Mesenchymal stem cell (in vitro differentiated cells and primary cell): ENCODE measurements around the gene PRSS27.
A peak's percentile ranks its signal among the peaks of the same experiment; 100 is the strongest.
"Not testable (repeated sequence)": the region's sequence is repeated elsewhere in the genome, so short reads cannot be mapped to it uniquely, and the experiment has no call there.

Experiments used
- DNase-seq: peaks from one replicate; pipeline ENCODE4 v3.0.0-alpha.2; 2013
- H2AFZ ChIP-seq: one replicate; pipeline ENCODE4 v1.6.1; 2013; ENCODE audit warnings: low read depth, mild to moderate bottlenecking, control low read depth, inconsistent platforms, low read length, moderate library complexity
- H2AK5ac ChIP-seq: 2 replicates; pipeline ENCODE4 v1.6.1; 2013; ENCODE audit warnings: low read length, moderate library complexity, mild to moderate bottlenecking, inconsistent platforms; ENCODE audit not compliant: severe bottlenecking
- H2BK120ac ChIP-seq: one replicate; pipeline ENCODE4 v1.6.1; 2013; ENCODE audit warnings: low read depth, mild to moderate bottlenecking, inconsistent platforms, low read length, moderate library complexity
- H2BK12ac ChIP-seq, 2 experiments: one replicate each; pipeline ENCODE4 v1.6.1; 2013; ENCODE audit warnings: inconsistent platforms in 2 of 2, low read length in 2 of 2, mild to moderate bottlenecking in 2 of 2, moderate library complexity in 2 of 2, control low read depth in 1 of 2
- H2BK15ac ChIP-seq: one replicate; pipeline ENCODE4 v1.6.1; 2013; ENCODE audit warnings: mild to moderate bottlenecking, low read depth, inconsistent platforms; ENCODE audit not compliant: poor library complexity, severe bottlenecking
- H2BK5ac ChIP-seq: 2 replicates; pipeline ENCODE4 v1.6.1; 2013; ENCODE audit warnings: low read depth, mild to moderate bottlenecking, low read length, control low read depth, inconsistent platforms; ENCODE audit not compliant: poor library complexity, severe bottlenecking
- H3K14ac ChIP-seq, 2 experiments: one replicate each; pipeline ENCODE4 v1.6.1; 2013; ENCODE audit warnings: inconsistent platforms in 2 of 2, low read length in 2 of 2, control low read depth in 1 of 2, mild to moderate bottlenecking in 1 of 2, moderate library complexity in 1 of 2
- H3K18ac ChIP-seq, 2 experiments: one replicate each; pipeline ENCODE4 v1.6.1; 2013; ENCODE audit warnings: inconsistent platforms in 2 of 2, low read length in 2 of 2, control low read depth in 1 of 2, low read depth in 1 of 2, mild to moderate bottlenecking in 1 of 2
- H3K23ac ChIP-seq, 2 experiments: one replicate each; pipeline ENCODE4 v1.6.1; 2013; ENCODE audit warnings: inconsistent platforms in 2 of 2, low read length in 2 of 2, mild to moderate bottlenecking in 2 of 2, moderate library complexity in 2 of 2, control low read depth in 1 of 2
- H3K27ac ChIP-seq: 2 replicates; pipeline ENCODE4 v1.5.1; 2013; ENCODE audit warnings: mild to moderate bottlenecking, moderate library complexity, low read length, control low read depth, inconsistent platforms; ENCODE audit not compliant: poor library complexity, severe bottlenecking
- H3K27me3 ChIP-seq, 2 experiments: 2 replicates each; pipeline versions ENCODE4 v1.6.1 to v1.7.0; 2013; ENCODE audit warnings: low read length in 2 of 2, mild to moderate bottlenecking in 2 of 2, moderate library complexity in 2 of 2, control low read depth in 1 of 2, inconsistent platforms in 1 of 2; ENCODE audit not compliant: control insufficient read depth in 1 of 2, insufficient read depth in 1 of 2
- H3K36me3 ChIP-seq, 2 experiments: 2 replicates each; pipeline versions ENCODE4 v1.6.1 to v1.7.0; 2013; ENCODE audit warnings: low read length in 2 of 2, control low read depth in 1 of 2, inconsistent platforms in 1 of 2, low read depth in 1 of 2, mild to moderate bottlenecking in 1 of 2; ENCODE audit not compliant: insufficient read depth in 2 of 2, control insufficient read depth in 1 of 2
- H3K4ac ChIP-seq, 2 experiments: one replicate each; pipeline ENCODE4 v1.6.1; 2013; ENCODE audit warnings: inconsistent platforms in 2 of 2, low read length in 2 of 2, mild to moderate bottlenecking in 2 of 2, moderate library complexity in 2 of 2, control low read depth in 1 of 2, low read depth in 1 of 2
- H3K4me1 ChIP-seq: 2 replicates; pipeline ENCODE4 v1.6.1; 2013; ENCODE audit warnings: low read depth, low read length, control low read depth; ENCODE audit not compliant: control insufficient read depth, insufficient read depth
- H3K4me2 ChIP-seq: 2 replicates; pipeline ENCODE4 v1.6.1; 2013; ENCODE audit warnings: low read length, mild to moderate bottlenecking, inconsistent platforms; ENCODE audit not compliant: poor library complexity, severe bottlenecking
- H3K4me3 ChIP-seq, 2 experiments: 2 replicates each; pipeline versions ENCODE4 v1.5.1 to v1.7.0; 2013; ENCODE audit warnings: low read length in 2 of 2, mild to moderate bottlenecking in 2 of 2, control low read depth in 1 of 2, low read depth in 1 of 2; ENCODE audit not compliant: insufficient read depth in 1 of 2
- H3K79me1 ChIP-seq: replicated peaks from 2 replicates; pipeline ENCODE4 v1.6.1; 2013; ENCODE audit warnings: mild to moderate bottlenecking, control low read depth, low read length, inconsistent platforms; ENCODE audit not compliant: poor library complexity, severe bottlenecking
- H3K9ac ChIP-seq: 2 replicates; pipeline ENCODE4 v1.7.0; 2013; ENCODE audit warnings: mild to moderate bottlenecking, low read length, moderate library complexity
- H3K9me3 ChIP-seq: 2 replicates; pipeline ENCODE4 v1.7.0; 2013; ENCODE audit warnings: mild to moderate bottlenecking, low read length; ENCODE audit not compliant: control insufficient read depth
- H4K8ac ChIP-seq: one replicate; pipeline ENCODE4 v1.6.1; 2013; ENCODE audit warnings: inconsistent platforms, mild to moderate bottlenecking, low read length, moderate library complexity
- H4K91ac ChIP-seq: one replicate; pipeline ENCODE4 v1.6.1; 2013; ENCODE audit warnings: mild to moderate bottlenecking, low read length, inconsistent platforms
- WGBS: methylation state at CpG from one replicate; pipeline ENCODE4 v1.1.7; 2013; ENCODE audit warnings: mixed read lengths; 5-methylcytosine and 5-hydroxymethylcytosine counted together

Gene PRSS27

DNA sequence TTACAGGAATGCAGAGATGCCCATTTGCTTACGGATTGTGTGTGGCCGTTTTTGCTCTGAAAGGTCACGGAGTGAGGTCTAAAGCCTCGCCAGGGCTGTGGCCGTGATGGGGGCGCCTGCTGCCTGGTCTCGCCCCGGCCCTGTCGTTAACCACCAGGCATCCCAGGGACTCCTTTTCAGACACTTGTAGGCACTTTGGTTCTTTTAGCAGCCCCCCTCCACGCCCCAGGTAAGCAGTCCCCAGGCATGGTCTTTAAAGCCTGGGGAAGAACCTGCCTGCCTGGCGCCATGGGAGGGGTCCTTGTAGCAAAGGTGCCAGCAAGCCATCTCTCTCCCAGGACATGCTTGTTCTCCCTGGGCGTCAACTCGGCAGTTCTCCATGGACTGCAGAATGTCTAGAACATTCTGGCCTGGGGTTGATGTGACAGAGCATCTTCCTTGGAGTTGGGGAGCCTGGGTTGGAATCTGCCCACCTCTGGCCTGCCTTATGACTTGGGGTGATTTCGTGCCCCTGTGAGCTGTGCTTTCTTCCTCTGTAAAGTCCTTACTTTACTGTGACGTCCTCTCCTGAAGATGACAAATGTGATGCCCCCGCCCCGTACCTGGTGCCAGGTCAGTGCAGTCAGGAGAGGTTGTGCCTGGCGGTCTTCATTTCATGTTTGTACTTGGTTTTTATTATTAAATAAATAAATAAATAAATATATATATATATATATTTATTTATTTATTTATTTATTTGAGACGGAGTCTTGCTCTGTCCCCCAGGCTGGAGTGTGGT is 32.3 kb downstream of the PRSS27 start:
- H2BK5ac ChIP-seq = no peak overlapping the region
- H3K14ac ChIP-seq = no peak overlapping the region
- peaks cover 4 to 30% of the 10 kb centered on the region in 2 experiments for H3K36me3 ChIP-seq
- H4K8ac ChIP-seq = no peak overlapping the region
- no peak overlapping the region for H2BK12ac ChIP-seq
- H3K23ac ChIP-seq = no peak overlapping the region
- no peak overlapping the region for H2AFZ ChIP-seq
- H3K9me3 ChIP-seq = no peaks in the 10 kb centered on the region
- H3K4me1 ChIP-seq = peaks cover 12% of the 10 kb centered on the region
- H2BK120ac ChIP-seq = no peak overlapping the region
- no peaks in the 10 kb centered on the region for H3K27me3 ChIP-seq
- H3K79me1 ChIP-seq = peaks cover 27% of the 10 kb centered on the region
- no peak overlapping the region for H3K27ac ChIP-seq
- no peak overlapping the region for H3K4me2 ChIP-seq
- no peak overlapping the region for H3K4ac ChIP-seq
- no peak for DNase-seq
- WGBS = 96% methylated on average over 18 of the region's 19 CpGs
- H4K91ac ChIP-seq = no peak overlapping the region
- H3K9ac ChIP-seq = no peak overlapping the region
- H3K4me3 ChIP-seq = no peak overlapping the region
- H2AK5ac ChIP-seq = no peak overlapping the region
- H3K18ac ChIP-seq = no peak overlapping the region
- no peak overlapping the region for H2BK15ac ChIP-seq

DNA sequence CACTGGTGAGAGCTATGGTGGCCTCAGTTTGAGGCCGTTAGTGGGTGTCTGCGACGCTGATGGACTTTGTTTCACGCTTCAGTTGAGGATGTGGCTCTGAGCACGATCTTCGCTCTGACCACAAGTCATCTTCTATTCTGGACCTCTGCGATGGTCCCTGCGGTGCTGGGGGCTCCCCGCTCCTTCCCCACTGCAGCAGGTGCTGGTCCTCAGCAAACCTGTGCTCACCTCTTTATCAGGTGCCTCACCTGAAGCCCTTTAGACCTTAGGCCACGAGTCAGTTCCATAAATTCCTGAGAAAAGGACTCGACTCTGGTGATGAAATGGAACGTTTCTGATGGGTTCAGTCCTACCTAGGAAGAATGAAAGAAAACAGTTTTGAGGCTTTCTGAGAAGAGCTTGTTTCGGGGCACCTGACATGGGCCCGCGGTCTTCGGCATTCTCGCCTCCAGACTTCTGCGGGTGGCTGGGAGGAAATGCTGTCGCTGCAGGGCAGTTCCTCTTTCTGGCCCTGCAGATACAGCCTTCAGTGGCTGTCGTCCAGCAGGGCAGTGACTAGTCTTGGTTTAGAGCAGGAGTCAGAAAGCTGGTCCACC is 33.0 kb downstream of the PRSS27 start:
- H2BK5ac ChIP-seq = no peak overlapping the region
- H3K27ac ChIP-seq = no peak overlapping the region
- H3K36me3 ChIP-seq = peaks cover 2 to 23% of the 10 kb centered on the region in 2 experiments
- H2BK12ac ChIP-seq = no peak overlapping the region
- no peak overlapping the region for H2BK15ac ChIP-seq
- H4K91ac ChIP-seq = no peak overlapping the region
- H2AK5ac ChIP-seq = no peak overlapping the region
- no peak for DNase-seq
- H4K8ac ChIP-seq = no peak overlapping the region
- no peak overlapping the region for H3K23ac ChIP-seq
- no peak overlapping the region for H3K4ac ChIP-seq
- peaks cover 10% of the 10 kb centered on the region for H3K4me1 ChIP-seq
- no peak overlapping the region for H2BK120ac ChIP-seq
- no peak overlapping the region for H3K9ac ChIP-seq
- H3K79me1 ChIP-seq = peaks cover 23% of the 10 kb centered on the region
- no peak overlapping the region for H3K4me3 ChIP-seq
- H3K14ac ChIP-seq = no peak overlapping the region
- H3K4me2 ChIP-seq = no peak overlapping the region
- no peak overlapping the region for H3K18ac ChIP-seq
- no peaks in the 10 kb centered on the region for H3K9me3 ChIP-seq
- H2AFZ ChIP-seq = no peak overlapping the region
- H3K27me3 ChIP-seq = no peaks in the 10 kb centered on the region
- 93% methylated on average over 20 of the region's 20 CpGs for WGBS

DNA sequence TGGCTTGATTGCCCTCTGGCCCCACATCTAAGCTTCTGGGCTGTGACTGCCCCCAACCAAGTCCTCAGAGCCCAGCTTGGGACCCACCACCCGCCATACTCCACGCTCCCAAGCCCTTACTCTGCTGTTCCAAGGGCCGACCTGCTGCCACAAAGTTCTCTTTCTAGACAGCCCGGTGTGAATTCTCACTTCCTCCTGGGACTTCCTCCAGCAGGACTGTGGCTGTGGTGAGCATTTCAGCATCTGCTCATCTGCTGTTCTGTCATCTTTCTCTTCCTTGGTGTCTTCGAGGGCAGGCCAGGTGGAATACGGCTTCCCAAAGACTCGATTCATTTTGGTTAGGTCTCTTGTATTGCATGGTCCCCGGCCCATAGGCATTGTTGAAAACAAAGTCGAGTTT is 33.9 kb downstream of the PRSS27 start:
- H3K9ac ChIP-seq, H3K18ac ChIP-seq, H3K23ac ChIP-seq: not testable (repeated sequence)

DNA sequence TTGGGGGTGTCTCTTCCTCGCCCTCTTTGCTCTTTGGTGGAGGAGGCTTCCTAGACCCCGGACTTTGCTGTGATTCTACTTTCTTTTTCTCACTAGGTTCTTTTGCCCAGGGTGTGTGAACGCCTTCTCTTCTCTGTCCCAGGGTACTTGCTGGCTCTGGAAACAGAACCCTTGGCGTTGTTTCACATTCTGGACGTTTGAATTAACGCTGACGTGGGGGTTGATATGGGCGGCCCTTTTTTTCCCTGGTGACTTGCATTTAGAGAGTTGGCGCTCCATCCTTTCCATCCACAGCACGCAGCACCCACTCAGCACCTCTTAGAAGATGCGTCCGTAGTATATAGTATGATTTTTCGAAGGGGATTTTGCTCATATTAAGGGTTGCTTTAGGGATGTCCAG is 37.0 kb downstream of the PRSS27 start:
- Histone ChIP-seq H3K23ac (peak overlapping the region in 1 of 2 experiments; percentile 34), H3K4ac (peak overlapping the region in 1 of 2 experiments; percentile 81), H3K9ac (peak overlapping the region; percentile 99), H3K4me3 (peak overlapping the region; percentile 85 to 99), H3K18ac (peak overlapping the region in 1 of 2 experiments; percentile 84), H3K27ac (peak overlapping the region; percentile 41), H2BK12ac (peak overlapping the region in 1 of 2 experiments; percentile 42), H3K4me2 (peak overlapping the region; percentile 90), H4K8ac (peak overlapping the region; percentile 14), H3K14ac (peak overlapping the region in 1 of 2 experiments; percentile 61), H3K4me1 (peaks cover 10% of the 10 kb centered on the region), H4K91ac (peak overlapping the region; percentile 14)
- WGBS = 0% methylated on average over 3 of the region's 13 CpGs
- H3K27me3 ChIP-seq, H2BK5ac ChIP-seq, H2BK15ac ChIP-seq, H3K9me3 ChIP-seq, DNase-seq, H2AK5ac ChIP-seq, H3K36me3 ChIP-seq, H2BK120ac ChIP-seq, H3K79me1 ChIP-seq, H2AFZ ChIP-seq: not testable (repeated sequence)

More for the DNA sequence above, 33.9 kb downstream of the PRSS27 start:
- peaks cover 17% of the 10 kb centered on the region for H3K79me1 ChIP-seq
- H3K4me3 ChIP-seq, H3K14ac ChIP-seq, H4K8ac ChIP-seq, H3K4ac ChIP-seq, DNase-seq, H3K27me3 ChIP-seq, H3K4me2 ChIP-seq, H3K27ac ChIP-seq, H2BK5ac ChIP-seq, H4K91ac ChIP-seq, H2BK15ac ChIP-seq, H2BK120ac ChIP-seq, H2AFZ ChIP-seq, H3K9me3 ChIP-seq, H2BK12ac ChIP-seq, H2AK5ac ChIP-seq: not testable (repeated sequence)
- WGBS = no CpG with 5 or more reads among the region's 9 CpGs
- H3K4me1 ChIP-seq = peaks cover 16% of the 10 kb centered on the region
- H3K36me3 ChIP-seq = peaks cover 0 to 13% of the 10 kb centered on the region in 2 experiments
